ENCODE results near the gene SCARB1.

The SCARB1 gene

DNA sequence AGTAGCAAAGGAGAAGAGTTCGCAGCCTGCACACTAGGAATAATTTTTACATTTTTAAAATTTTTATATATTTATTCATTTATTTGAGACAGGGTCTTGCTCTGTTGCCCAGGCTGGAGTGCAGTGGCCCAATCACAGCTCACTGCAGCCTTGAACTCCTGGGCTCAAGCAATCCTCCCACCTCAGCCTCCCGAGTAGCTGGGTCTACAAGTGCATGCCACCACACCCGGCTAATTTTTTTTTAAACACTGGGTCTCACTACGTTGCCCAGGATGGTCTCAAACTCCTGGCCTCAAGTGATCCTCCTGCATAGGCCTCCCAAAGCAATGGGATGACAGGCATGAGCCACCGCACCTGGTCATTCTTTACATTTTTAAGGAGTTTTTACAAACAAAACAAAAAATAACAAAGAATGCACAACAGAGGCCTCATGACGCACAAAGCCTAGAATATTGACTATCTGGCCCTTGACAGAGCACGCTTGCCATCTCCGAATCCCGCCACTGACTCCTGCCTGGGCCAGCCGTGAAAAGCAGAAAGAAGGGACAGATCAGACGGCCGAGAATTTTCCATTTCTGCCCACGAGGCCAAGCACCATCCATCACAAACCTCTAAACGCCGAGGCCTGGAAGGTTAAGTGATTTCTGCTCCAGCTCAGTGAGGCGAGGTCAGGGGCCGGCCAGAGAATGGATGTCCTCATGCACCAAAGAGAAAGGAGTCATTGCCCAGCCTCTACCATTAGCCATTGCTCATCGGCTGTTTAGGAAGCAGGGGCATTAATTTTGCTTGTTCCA lies 120.0 kb downstream of the SCARB1 start:
- TF ChIP-seq, protein P1, sequence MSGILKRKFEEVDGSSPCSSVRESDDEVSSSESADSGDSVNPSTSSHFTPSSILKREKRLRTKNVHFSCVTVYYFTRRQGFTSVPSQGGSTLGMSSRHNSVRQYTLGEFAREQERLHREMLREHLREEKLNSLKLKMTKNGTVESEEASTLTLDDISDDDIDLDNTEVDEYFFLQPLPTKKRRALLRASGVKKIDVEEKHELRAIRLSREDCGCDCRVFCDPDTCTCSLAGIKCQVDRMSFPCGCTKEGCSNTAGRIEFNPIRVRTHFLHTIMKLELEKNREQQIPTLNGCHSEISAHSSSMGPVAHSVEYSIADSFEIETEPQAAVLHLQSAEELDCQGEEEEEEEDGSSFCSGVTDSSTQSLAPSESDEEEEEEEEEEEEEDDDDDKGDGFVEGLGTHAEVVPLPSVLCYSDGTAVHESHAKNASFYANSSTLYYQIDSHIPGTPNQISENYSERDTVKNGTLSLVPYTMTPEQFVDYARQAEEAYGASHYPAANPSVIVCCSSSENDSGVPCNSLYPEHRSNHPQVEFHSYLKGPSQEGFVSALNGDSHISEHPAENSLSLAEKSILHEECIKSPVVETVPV (CRISPR knock-in tag; IDR thresholded peaks at IDR 0.05): no peak
- TF ChIP-seq TCF4 (CRISPR knock-in tag; IDR thresholded peaks at IDR 0.05; ENCODE audit: borderline replicate concordance): no peak
- no peak for ATAC-seq

DNA sequence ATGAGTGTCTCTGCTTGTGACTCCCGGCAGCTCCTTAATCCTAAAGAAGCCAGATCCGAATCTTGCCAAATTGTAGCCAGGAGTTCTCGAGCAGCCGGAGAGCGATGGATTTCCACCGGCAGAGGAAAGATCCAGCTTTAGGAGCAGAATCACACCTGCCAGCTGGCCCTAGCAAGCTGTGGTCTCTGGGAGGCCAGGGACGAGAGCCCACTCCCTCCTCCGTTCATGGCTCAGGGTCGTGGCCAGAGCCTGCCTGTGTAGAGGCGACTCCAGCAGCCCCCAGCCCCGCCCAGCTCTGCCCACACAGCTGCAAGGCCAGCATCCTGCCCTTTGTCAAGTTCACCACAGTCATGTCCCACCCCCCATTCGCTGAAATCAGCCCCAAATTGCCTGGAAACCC lies 121.0 kb downstream of the SCARB1 start:
- TF ChIP-seq ZNF565 (CRISPR knock-in tag; conservative IDR thresholded peaks at IDR 0.05; ENCODE audit: low read depth) (no peak), OSR1 (CRISPR knock-in tag; IDR thresholded peaks at IDR 0.05) (no peak), ISL1 (CRISPR knock-in tag; IDR thresholded peaks at IDR 0.05) (no peak)
- TF ChIP-seq, protein P2, sequence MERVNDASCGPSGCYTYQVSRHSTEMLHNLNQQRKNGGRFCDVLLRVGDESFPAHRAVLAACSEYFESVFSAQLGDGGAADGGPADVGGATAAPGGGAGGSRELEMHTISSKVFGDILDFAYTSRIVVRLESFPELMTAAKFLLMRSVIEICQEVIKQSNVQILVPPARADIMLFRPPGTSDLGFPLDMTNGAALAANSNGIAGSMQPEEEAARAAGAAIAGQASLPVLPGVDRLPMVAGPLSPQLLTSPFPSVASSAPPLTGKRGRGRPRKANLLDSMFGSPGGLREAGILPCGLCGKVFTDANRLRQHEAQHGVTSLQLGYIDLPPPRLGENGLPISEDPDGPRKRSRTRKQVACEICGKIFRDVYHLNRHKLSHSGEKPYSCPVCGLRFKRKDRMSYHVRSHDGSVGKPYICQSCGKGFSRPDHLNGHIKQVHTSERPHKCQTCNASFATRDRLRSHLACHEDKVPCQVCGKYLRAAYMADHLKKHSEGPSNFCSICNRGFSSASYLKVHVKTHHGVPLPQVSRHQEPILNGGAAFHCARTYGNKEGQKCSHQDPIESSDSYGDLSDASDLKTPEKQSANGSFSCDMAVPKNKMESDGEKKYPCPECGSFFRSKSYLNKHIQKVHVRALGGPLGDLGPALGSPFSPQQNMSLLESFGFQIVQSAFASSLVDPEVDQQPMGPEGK (CRISPR knock-in tag; IDR thresholded peaks at IDR 0.05; ENCODE audit: borderline replicate concordance): no peak
- no peak for ATAC-seq

DNA sequence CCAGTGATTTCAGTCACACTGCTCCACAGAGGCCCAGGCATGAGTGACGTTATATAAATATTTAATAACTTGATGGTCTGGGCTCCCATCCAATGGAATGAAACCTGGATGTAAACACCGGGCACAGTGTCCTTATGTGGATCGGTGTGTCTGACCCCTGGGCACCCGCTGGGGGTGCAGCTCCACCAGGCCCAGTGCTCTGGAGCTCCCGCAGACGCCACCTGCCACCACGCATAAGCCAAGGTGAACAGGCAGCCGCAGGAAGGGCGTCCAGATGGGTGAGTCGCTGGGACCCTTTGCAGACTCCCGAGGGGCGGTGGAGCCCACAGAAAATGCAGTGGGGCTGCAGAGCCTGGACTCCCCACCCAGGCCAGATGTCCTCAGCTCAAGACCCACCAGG lies 121.6 kb downstream of the SCARB1 start:
- ATAC-seq: no peak

More for the DNA sequence above, 121.6 kb downstream of the SCARB1 start:
- TF ChIP-seq ZNF565 (CRISPR knock-in tag; conservative IDR thresholded peaks at IDR 0.05; ENCODE audit: low read depth) (no peak), RARB (CRISPR knock-in tag; IDR thresholded peaks at IDR 0.05) (no peak), SNAI2 (CRISPR knock-in tag; IDR thresholded peaks at IDR 0.05) (no peak), ARNTL (CRISPR knock-in tag; IDR thresholded peaks at IDR 0.05; ENCODE audit: borderline replicate concordance, low read depth) (no peak), OSR1 (CRISPR knock-in tag; IDR thresholded peaks at IDR 0.05) (no peak), ZFP3 (CRISPR knock-in tag; IDR thresholded peaks at IDR 0.05) (no peak)
- TF ChIP-seq, protein P1 (CRISPR knock-in tag; IDR thresholded peaks at IDR 0.05): no peak
- TF ChIP-seq, protein P2 (CRISPR knock-in tag; IDR thresholded peaks at IDR 0.05; ENCODE audit: borderline replicate concordance): no peak
- TF ChIP-seq, protein P3, sequence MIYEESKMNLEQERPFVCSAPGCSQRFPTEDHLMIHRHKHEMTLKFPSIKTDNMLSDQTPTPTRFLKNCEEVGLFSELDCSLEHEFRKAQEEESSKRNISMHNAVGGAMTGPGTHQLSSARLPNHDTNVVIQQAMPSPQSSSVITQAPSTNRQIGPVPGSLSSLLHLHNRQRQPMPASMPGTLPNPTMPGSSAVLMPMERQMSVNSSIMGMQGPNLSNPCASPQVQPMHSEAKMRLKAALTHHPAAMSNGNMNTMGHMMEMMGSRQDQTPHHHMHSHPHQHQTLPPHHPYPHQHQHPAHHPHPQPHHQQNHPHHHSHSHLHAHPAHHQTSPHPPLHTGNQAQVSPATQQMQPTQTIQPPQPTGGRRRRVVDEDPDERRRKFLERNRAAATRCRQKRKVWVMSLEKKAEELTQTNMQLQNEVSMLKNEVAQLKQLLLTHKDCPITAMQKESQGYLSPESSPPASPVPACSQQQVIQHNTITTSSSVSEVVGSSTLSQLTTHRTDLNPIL (CRISPR knock-in tag; IDR thresholded peaks at IDR 0.05; ENCODE audit: low read depth): no peak
- TF ChIP-seq, protein P4, sequence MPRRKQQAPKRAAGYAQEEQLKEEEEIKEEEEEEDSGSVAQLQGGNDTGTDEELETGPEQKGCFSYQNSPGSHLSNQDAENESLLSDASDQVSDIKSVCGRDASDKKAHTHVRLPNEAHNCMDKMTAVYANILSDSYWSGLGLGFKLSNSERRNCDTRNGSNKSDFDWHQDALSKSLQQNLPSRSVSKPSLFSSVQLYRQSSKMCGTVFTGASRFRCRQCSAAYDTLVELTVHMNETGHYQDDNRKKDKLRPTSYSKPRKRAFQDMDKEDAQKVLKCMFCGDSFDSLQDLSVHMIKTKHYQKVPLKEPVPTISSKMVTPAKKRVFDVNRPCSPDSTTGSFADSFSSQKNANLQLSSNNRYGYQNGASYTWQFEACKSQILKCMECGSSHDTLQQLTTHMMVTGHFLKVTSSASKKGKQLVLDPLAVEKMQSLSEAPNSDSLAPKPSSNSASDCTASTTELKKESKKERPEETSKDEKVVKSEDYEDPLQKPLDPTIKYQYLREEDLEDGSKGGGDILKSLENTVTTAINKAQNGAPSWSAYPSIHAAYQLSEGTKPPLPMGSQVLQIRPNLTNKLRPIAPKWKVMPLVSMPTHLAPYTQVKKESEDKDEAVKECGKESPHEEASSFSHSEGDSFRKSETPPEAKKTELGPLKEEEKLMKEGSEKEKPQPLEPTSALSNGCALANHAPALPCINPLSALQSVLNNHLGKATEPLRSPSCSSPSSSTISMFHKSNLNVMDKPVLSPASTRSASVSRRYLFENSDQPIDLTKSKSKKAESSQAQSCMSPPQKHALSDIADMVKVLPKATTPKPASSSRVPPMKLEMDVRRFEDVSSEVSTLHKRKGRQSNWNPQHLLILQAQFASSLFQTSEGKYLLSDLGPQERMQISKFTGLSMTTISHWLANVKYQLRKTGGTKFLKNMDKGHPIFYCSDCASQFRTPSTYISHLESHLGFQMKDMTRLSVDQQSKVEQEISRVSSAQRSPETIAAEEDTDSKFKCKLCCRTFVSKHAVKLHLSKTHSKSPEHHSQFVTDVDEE (CRISPR knock-in tag; IDR thresholded peaks at IDR 0.05): no peak
